Ovary (tissue), 3 donors: Measurements from ENCODE around the gene HIVEP3.

Experiments
- POLR2A ChIP-seq: fragments of 450-650 bp; IDR thresholded peaks from one replicate; pipeline ENCODE4 v1.6.1; 2017; ENCODE audit warnings: antibody characterized with exemption, mild to moderate bottlenecking, moderate library complexity
- TF ChIP-seq, protein P1 (sequence below), 3 donors: fragments of 450-650 bp in 2 of 3; fragments of 200-600 bp in 1 of 3; IDR thresholded peaks; one replicate each; pipeline versions ENCODE4 v1.5.1 to v1.8.0; 2016 to 2022; ENCODE audit warnings: antibody characterized with exemption in 3 of 3, mild to moderate bottlenecking in 1 of 3
- donor health status: DM: no; HTN: no; CAD: no.

DNA sequence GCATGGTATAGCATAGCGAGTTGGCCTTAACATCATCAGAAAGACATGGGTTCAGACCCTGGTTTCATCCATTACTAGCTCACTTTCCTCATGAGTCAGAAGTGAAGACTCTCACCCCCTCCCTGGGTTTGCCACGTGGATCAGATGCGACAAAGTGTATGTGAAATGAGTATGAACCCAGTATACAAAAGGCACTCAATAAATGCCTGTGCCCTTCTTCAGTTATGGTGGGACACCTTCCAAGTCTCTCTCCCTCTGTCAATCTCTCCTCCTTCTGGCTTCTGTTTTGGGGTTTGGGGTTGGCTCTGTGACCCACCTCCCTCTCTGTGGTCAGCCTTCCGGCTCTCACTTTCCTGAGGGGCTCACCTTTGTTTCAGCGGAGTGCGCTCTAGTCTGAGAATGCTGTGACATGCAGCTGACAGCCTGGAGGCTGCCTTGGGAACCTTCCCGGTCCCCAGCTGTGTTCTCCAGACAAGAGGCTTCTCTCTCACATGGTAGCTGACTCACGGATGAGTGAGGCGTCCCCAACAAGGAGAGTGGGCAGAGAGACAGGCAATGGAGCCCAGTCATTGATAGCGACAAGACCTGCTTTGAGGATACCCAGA, 279.3 kb downstream of the HIVEP3 start:
- TF ChIP-seq, protein P1, sequence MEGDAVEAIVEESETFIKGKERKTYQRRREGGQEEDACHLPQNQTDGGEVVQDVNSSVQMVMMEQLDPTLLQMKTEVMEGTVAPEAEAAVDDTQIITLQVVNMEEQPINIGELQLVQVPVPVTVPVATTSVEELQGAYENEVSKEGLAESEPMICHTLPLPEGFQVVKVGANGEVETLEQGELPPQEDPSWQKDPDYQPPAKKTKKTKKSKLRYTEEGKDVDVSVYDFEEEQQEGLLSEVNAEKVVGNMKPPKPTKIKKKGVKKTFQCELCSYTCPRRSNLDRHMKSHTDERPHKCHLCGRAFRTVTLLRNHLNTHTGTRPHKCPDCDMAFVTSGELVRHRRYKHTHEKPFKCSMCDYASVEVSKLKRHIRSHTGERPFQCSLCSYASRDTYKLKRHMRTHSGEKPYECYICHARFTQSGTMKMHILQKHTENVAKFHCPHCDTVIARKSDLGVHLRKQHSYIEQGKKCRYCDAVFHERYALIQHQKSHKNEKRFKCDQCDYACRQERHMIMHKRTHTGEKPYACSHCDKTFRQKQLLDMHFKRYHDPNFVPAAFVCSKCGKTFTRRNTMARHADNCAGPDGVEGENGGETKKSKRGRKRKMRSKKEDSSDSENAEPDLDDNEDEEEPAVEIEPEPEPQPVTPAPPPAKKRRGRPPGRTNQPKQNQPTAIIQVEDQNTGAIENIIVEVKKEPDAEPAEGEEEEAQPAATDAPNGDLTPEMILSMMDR (IDR thresholded peaks at IDR 0.05) = no peak
- TF ChIP-seq POLR2A = no peak
